GM23338 (cell line): ENCODE results near the gene FAM222A. TPM values are rescaled to one million over a fixed set of nuclear protein-coding genes. Genes with fewer than 3 reads are reported as not detected.

Experiments used
- ATAC-seq: fragments of 200-7000 bp; cut with Tn5 transposase; 3 replicates; pipeline ENCODE4 v1.9.1; 2020
- DNase-seq: peaks from one replicate; pipeline ENCODE4 v3.0.0-alpha.2; 2015; ENCODE audit warnings: low spot score
- H2AFZ ChIP-seq: fragments of 200-600 bp; sonication (generic); 2 replicates; pipeline ENCODE4 v1.8.0; 2016; ENCODE audit warnings: antibody characterized with exemption, mild to moderate bottlenecking, moderate library complexity
- H3F3A ChIP-seq: fragments of 200-600 bp; sonication (generic); replicated peaks from 2 replicates; pipeline ENCODE4 v1.8.0; 2017; ENCODE audit warnings: antibody characterized with exemption, mixed run types, low read depth
- H3K27ac ChIP-seq: fragments of 200-600 bp; sonication (generic); 2 replicates; pipeline ENCODE4 v1.6.1; 2016; ENCODE audit warnings: low read depth
- H3K27me3 ChIP-seq: fragments of 200-600 bp; sonication (generic); 2 replicates; pipeline ENCODE4 v1.8.0; 2016; ENCODE audit warnings: mild to moderate bottlenecking, mixed run types, moderate library complexity; ENCODE audit not compliant: insufficient read depth
- H3K36me3 ChIP-seq: fragments of 200-600 bp; sonication (generic); 2 replicates; pipeline ENCODE4 v1.8.0; 2016; ENCODE audit warnings: mild to moderate bottlenecking; ENCODE audit not compliant: insufficient read depth
- H3K4me1 ChIP-seq: fragments of 200-600 bp; sonication (generic); 2 replicates; pipeline ENCODE4 v1.8.0; 2016; ENCODE audit warnings: mild to moderate bottlenecking, moderate library complexity; ENCODE audit not compliant: insufficient read depth
- H3K4me2 ChIP-seq: fragments of 200-600 bp; sonication (generic); 2 replicates; pipeline ENCODE4 v1.7.1; 2017; ENCODE audit warnings: mixed run types
- H3K4me3 ChIP-seq: fragments of 200-600 bp; sonication (generic); 2 replicates; pipeline ENCODE4 v1.6.1; 2016; ENCODE audit warnings: mixed run types
- H3K79me2 ChIP-seq: fragments of 200-600 bp; sonication (generic); replicated peaks from 2 replicates; pipeline ENCODE4 v1.8.0; 2017; ENCODE audit warnings: mild to moderate bottlenecking; ENCODE audit not compliant: insufficient read depth
- H3K9me2 ChIP-seq: fragments of 200-600 bp; sonication (generic); 2 replicates; pipeline ENCODE4 v1.8.0; 2017; ENCODE audit not compliant: insufficient read depth
- H4K20me1 ChIP-seq: fragments of 200-600 bp; sonication (generic); replicated peaks from 2 replicates; pipeline ENCODE4 v1.8.0; 2017; ENCODE audit warnings: mild to moderate bottlenecking; ENCODE audit not compliant: insufficient read depth
- H3K27ac Mint-ChIP-seq: 2 replicates; pipeline ENCODE4 v1.8.0; 2020; ENCODE audit warnings: inconsistent platforms, mild to moderate bottlenecking, moderate library complexity, mixed read lengths
- H3K27me3 Mint-ChIP-seq: 3 replicates; pipeline ENCODE4 v1.8.0; 2022; ENCODE audit warnings: low read depth, mild to moderate bottlenecking, moderate library complexity, mixed read lengths, inconsistent platforms; ENCODE audit not compliant: insufficient read depth, poor library complexity
- H3K36me3 Mint-ChIP-seq: 3 replicates; pipeline ENCODE4 v1.8.0; 2021; ENCODE audit warnings: low read depth, mild to moderate bottlenecking, inconsistent platforms, moderate library complexity, mixed read lengths
- H3K4me1 Mint-ChIP-seq: 3 replicates; pipeline ENCODE4 v1.8.0; 2020; ENCODE audit warnings: mild to moderate bottlenecking, inconsistent platforms, mixed read lengths
- H3K4me3 Mint-ChIP-seq: 3 replicates; pipeline ENCODE4 v1.8.0; 2021; ENCODE audit warnings: moderate library complexity, mild to moderate bottlenecking, inconsistent platforms, mixed read lengths
- H3K9me3 Mint-ChIP-seq: 3 replicates; pipeline ENCODE4 v1.8.0; 2020; ENCODE audit warnings: moderate library complexity, mild to moderate bottlenecking, inconsistent platforms, mixed read lengths
- CREB1 ChIP-seq: fragments of 250-450 bp; sonication (Bioruptor Pico); IDR thresholded peaks from 2 replicates; pipeline ENCODE4 v1.5.0; 2020; ENCODE audit warnings: low read depth, mild to moderate bottlenecking, moderate library complexity
- EZH2 ChIP-seq: fragments of 200-600 bp; sonication (generic); IDR thresholded peaks from one replicate; pipeline ENCODE4 v1.8.0; 2017; ENCODE audit warnings: antibody characterized with exemption, mild to moderate bottlenecking, low read depth; ENCODE audit not compliant: unreplicated experiment
- EZH2phosphoT487 ChIP-seq: fragments of 200-600 bp; sonication (generic); IDR thresholded peaks from one replicate; pipeline ENCODE4 v1.8.1; 2018; ENCODE audit warnings: antibody characterized with exemption; ENCODE audit not compliant: unreplicated experiment
- JUNB ChIP-seq: IDR thresholded peaks from one replicate; pipeline ENCODE4 v1.6.1; 2016; ENCODE audit warnings: antibody characterized with exemption; ENCODE audit not compliant: unreplicated experiment
- NANOG ChIP-seq: IDR thresholded peaks from 2 replicates; pipeline ENCODE4 v1.6.1; 2016; ENCODE audit warnings: antibody characterized with exemption, borderline replicate concordance
- POLR2AphosphoS5 ChIP-seq: IDR thresholded peaks from 2 replicates; pipeline ENCODE4 v1.6.1; 2016; ENCODE audit warnings: antibody characterized with exemption, low read depth
- STAT1 ChIP-seq: IDR thresholded peaks from one replicate; pipeline ENCODE4 v1.6.1; 2016; ENCODE audit warnings: antibody characterized with exemption; ENCODE audit not compliant: unreplicated experiment
- ZNF114 ChIP-seq: fragments of 250-450 bp; sonication (Bioruptor Pico); IDR thresholded peaks from 2 replicates; pipeline ENCODE4 v1.5.0; 2020; ENCODE audit warnings: mild to moderate bottlenecking, moderate library complexity
- ZNF331 ChIP-seq: fragments of 250-450 bp; sonication (Bioruptor Pico); IDR thresholded peaks from 2 replicates; pipeline ENCODE4 v1.5.0; 2020; ENCODE audit warnings: low read depth, mild to moderate bottlenecking, moderate library complexity
- polyA plus RNA-seq: library from polyadenylated mRNA; unstranded; fragments of >200 nt; fragmentation: Nextera tagmentation; extraction: Ambion mirVana; gene quantifications from 2 replicates; pipeline ENCODE4 v1.2.1, GENCODE V29; 2016
- total RNA-seq: library from RNA; depleted of rRNA; stranded (reverse); fragments of >200 nt; shearing (Covaris generic); gene quantifications from 2 replicates; pipeline ENCODE4 v1.2.3, GENCODE V29; 2014
- TF ChIP-seq, protein P1 (sequence below): IDR thresholded peaks from 2 replicates; pipeline ENCODE4 v1.6.1; 2016; ENCODE audit warnings: antibody characterized with exemption
- TF ChIP-seq, protein P2 (sequence below), 2 experiments: fragments of 200-600 bp in 1 of 2; sonication (generic) in 1 of 2; conservative IDR thresholded peaks; 2 replicates each; pipeline versions ENCODE4 v1.5.1 to v1.6.1; 2016 to 2017; ENCODE audit warnings: antibody characterized with exemption in 2 of 2, low read depth in 2 of 2, mild to moderate bottlenecking in 2 of 2, moderate library complexity in 1 of 2
- TF ChIP-seq, protein P3 (sequence below): IDR thresholded peaks from one replicate; pipeline ENCODE4 v1.6.1; 2018; ENCODE audit warnings: antibody characterized with exemption; ENCODE audit not compliant: unreplicated experiment
- TF ChIP-seq, protein P4 (sequence below): fragments of 250-450 bp; sonication (Bioruptor Pico); IDR thresholded peaks from 2 replicates; pipeline ENCODE4 v1.5.0; 2020; ENCODE audit warnings: mild to moderate bottlenecking, moderate library complexity

The FAM222A gene
- total and polyA plus RNA-seq, 2 experiments from 2014 or later = 0.78 to 2.1 TPM

DNA sequence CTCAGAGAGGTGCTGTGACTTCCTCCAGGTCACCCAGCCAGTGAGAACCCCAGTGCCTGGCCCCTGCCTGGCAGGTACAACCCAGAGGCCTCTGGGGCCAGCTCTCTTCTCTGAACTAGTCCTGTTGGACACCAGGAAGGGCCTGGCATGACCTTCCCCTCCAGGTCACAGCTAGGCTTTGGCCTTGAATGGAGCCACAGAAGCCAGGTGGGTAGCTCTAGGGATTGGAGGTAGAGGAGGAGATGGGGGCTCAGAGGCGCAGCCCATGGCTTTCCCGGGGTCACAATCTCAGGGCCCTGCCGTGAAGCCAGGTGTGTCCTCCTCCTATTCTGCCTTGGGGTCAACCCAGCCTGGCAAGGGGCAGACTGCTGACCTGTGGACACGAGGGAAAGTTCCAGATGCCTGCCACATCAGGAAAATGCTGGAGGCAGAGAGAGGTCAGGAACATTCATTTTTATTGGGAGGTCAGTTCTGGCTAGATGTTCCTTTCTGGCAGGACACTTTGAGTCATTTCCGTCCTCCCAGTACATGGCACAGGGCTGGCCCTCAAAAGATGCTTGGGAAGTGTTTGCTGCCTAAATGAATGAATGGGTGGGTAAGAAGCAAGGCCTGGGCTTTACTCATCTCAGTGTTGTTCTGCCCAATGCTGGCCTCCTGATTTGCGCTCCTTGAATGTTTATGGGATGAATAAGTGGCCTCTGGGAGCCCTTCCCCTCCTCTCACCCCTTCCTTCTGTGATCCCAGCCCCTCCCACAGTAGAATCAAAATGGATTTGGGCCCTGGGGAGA is 25.4 kb downstream of the FAM222A start:
- Histone ChIP-seq H4K20me1 (peaks cover 6% of the 10 kb centered on the region), H3K36me3 (no peaks in the 10 kb centered on the region), H3K4me3 (no peak overlapping the region), H3K4me2 (no peak overlapping the region), H3K79me2 (no peaks in the 10 kb centered on the region), H3K9me2 (no peaks in the 10 kb centered on the region), H2AFZ (no peak overlapping the region), H3F3A (no peaks in the 10 kb centered on the region), H3K27ac (no peak overlapping the region), H3K27me3 (no peaks in the 10 kb centered on the region), H3K4me1 (peaks cover 19% of the 10 kb centered on the region)
- Mint-ChIP-seq H3K36me3 (no peaks in the 10 kb centered on the region), H3K9me3 (no peaks in the 10 kb centered on the region), H3K27ac (no peak overlapping the region), H3K4me3 (no peak overlapping the region), H3K4me1 (peaks cover 48% of the 10 kb centered on the region), H3K27me3 (peaks cover 28% of the 10 kb centered on the region)
- DNase-seq = no peak
- ATAC-seq = no peak
- TF ChIP-seq, protein P1, sequence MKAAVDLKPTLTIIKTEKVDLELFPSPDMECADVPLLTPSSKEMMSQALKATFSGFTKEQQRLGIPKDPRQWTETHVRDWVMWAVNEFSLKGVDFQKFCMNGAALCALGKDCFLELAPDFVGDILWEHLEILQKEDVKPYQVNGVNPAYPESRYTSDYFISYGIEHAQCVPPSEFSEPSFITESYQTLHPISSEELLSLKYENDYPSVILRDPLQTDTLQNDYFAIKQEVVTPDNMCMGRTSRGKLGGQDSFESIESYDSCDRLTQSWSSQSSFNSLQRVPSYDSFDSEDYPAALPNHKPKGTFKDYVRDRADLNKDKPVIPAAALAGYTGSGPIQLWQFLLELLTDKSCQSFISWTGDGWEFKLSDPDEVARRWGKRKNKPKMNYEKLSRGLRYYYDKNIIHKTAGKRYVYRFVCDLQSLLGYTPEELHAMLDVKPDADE = no peak
- no peak for TF ChIP-seq CREB1 (CRISPR knock-in tag)
- TF ChIP-seq, protein P2, sequence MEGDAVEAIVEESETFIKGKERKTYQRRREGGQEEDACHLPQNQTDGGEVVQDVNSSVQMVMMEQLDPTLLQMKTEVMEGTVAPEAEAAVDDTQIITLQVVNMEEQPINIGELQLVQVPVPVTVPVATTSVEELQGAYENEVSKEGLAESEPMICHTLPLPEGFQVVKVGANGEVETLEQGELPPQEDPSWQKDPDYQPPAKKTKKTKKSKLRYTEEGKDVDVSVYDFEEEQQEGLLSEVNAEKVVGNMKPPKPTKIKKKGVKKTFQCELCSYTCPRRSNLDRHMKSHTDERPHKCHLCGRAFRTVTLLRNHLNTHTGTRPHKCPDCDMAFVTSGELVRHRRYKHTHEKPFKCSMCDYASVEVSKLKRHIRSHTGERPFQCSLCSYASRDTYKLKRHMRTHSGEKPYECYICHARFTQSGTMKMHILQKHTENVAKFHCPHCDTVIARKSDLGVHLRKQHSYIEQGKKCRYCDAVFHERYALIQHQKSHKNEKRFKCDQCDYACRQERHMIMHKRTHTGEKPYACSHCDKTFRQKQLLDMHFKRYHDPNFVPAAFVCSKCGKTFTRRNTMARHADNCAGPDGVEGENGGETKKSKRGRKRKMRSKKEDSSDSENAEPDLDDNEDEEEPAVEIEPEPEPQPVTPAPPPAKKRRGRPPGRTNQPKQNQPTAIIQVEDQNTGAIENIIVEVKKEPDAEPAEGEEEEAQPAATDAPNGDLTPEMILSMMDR (conservative IDR thresholded peaks at IDR 0.05; ENCODE audit: low read depth in 2 of 2) = no peak
- no peak for TF ChIP-seq ZNF114 (CRISPR knock-in tag)
- TF ChIP-seq, protein P3, sequence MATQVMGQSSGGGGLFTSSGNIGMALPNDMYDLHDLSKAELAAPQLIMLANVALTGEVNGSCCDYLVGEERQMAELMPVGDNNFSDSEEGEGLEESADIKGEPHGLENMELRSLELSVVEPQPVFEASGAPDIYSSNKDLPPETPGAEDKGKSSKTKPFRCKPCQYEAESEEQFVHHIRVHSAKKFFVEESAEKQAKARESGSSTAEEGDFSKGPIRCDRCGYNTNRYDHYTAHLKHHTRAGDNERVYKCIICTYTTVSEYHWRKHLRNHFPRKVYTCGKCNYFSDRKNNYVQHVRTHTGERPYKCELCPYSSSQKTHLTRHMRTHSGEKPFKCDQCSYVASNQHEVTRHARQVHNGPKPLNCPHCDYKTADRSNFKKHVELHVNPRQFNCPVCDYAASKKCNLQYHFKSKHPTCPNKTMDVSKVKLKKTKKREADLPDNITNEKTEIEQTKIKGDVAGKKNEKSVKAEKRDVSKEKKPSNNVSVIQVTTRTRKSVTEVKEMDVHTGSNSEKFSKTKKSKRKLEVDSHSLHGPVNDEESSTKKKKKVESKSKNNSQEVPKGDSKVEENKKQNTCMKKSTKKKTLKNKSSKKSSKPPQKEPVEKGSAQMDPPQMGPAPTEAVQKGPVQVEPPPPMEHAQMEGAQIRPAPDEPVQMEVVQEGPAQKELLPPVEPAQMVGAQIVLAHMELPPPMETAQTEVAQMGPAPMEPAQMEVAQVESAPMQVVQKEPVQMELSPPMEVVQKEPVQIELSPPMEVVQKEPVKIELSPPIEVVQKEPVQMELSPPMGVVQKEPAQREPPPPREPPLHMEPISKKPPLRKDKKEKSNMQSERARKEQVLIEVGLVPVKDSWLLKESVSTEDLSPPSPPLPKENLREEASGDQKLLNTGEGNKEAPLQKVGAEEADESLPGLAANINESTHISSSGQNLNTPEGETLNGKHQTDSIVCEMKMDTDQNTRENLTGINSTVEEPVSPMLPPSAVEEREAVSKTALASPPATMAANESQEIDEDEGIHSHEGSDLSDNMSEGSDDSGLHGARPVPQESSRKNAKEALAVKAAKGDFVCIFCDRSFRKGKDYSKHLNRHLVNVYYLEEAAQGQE = no peak
- TF ChIP-seq EZH2phosphoT487 = no peak
- TF ChIP-seq ZNF331 (CRISPR knock-in tag) = no peak
- no peak for TF ChIP-seq EZH2
- TF ChIP-seq, protein P4, sequence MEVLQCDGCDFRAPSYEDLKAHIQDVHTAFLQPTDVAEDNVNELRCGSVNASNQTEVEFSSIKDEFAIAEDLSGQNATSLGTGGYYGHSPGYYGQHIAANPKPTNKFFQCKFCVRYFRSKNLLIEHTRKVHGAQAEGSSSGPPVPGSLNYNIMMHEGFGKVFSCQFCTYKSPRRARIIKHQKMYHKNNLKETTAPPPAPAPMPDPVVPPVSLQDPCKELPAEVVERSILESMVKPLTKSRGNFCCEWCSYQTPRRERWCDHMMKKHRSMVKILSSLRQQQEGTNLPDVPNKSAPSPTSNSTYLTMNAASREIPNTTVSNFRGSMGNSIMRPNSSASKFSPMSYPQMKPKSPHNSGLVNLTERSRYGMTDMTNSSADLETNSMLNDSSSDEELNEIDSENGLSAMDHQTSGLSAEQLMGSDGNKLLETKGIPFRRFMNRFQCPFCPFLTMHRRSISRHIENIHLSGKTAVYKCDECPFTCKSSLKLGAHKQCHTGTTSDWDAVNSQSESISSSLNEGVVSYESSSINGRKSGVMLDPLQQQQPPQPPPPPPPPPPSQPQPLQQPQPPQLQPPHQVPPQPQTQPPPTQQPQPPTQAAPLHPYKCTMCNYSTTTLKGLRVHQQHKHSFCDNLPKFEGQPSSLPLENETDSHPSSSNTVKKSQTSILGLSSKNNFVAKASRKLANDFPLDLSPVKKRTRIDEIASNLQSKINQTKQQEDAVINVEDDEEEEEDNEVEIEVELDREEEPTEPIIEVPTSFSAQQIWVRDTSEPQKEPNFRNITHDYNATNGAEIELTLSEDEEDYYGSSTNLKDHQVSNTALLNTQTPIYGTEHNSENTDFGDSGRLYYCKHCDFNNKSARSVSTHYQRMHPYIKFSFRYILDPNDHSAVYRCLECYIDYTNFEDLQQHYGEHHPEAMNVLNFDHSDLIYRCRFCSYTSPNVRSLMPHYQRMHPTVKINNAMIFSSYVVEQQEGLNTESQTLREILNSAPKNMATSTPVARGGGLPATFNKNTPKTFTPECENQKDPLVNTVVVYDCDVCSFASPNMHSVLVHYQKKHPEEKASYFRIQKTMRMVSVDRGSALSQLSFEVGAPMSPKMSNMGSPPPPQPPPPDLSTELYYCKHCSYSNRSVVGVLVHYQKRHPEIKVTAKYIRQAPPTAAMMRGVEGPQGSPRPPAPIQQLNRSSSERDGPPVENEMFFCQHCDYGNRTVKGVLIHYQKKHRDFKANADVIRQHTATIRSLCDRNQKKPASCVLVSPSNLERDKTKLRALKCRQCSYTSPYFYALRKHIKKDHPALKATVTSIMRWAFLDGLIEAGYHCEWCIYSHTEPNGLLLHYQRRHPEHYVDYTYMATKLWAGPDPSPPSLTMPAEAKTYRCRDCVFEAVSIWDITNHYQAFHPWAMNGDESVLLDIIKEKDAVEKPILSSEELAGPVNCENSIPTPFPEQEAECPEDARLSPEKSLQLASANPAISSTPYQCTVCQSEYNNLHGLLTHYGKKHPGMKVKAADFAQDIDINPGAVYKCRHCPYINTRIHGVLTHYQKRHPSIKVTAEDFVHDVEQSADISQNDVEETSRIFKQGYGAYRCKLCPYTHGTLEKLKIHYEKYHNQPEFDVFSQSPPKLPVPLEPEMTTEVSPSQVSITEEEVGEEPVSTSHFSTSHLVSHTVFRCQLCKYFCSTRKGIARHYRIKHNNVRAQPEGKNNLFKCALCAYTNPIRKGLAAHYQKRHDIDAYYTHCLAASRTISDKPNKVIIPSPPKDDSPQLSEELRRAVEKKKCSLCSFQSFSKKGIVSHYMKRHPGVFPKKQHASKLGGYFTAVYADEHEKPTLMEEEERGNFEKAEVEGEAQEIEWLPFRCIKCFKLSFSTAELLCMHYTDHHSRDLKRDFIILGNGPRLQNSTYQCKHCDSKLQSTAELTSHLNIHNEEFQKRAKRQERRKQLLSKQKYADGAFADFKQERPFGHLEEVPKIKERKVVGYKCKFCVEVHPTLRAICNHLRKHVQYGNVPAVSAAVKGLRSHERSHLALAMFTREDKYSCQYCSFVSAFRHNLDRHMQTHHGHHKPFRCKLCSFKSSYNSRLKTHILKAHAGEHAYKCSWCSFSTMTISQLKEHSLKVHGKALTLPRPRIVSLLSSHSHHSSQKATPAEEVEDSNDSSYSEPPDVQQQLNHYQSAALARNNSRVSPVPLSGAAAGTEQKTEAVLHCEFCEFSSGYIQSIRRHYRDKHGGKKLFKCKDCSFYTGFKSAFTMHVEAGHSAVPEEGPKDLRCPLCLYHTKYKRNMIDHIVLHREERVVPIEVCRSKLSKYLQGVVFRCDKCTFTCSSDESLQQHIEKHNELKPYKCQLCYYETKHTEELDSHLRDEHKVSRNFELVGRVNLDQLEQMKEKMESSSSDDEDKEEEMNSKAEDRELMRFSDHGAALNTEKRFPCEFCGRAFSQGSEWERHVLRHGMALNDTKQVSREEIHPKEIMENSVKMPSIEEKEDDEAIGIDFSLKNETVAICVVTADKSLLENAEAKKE (CRISPR knock-in tag) = no peak
- TF ChIP-seq NANOG = no peak
- no peak for TF ChIP-seq POLR2AphosphoS5
- no peak for TF ChIP-seq STAT1
- TF ChIP-seq JUNB = no peak
